ENCODE results near the gene JARID2.

Gene JARID2

GRCh38 chr6:15444081-15444731, 198.3 kb downstream of the JARID2 start:
- H3K4me3 ChIP-seq (ENCODE audit: low read depth, low read length), result no peak overlapping the region
- TF ChIP-seq, protein P1, sequence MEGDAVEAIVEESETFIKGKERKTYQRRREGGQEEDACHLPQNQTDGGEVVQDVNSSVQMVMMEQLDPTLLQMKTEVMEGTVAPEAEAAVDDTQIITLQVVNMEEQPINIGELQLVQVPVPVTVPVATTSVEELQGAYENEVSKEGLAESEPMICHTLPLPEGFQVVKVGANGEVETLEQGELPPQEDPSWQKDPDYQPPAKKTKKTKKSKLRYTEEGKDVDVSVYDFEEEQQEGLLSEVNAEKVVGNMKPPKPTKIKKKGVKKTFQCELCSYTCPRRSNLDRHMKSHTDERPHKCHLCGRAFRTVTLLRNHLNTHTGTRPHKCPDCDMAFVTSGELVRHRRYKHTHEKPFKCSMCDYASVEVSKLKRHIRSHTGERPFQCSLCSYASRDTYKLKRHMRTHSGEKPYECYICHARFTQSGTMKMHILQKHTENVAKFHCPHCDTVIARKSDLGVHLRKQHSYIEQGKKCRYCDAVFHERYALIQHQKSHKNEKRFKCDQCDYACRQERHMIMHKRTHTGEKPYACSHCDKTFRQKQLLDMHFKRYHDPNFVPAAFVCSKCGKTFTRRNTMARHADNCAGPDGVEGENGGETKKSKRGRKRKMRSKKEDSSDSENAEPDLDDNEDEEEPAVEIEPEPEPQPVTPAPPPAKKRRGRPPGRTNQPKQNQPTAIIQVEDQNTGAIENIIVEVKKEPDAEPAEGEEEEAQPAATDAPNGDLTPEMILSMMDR (IDR thresholded peaks at IDR 0.05; ENCODE audit: insufficient read depth, low read length, missing control alignments), result no peak
- no peak for DNase-seq (ENCODE audit: low read depth, low spot score)
- ChIA-PET CTCF (interaction anchor here (1.0 to 1.7 kb wide), 5 partner anchors 16 to 1311 kb away, joined by 3 to 4 read pairs (median 3); no protein-coding TSS in a partner anchor), POLR2A (interaction anchor here (0.6 kb wide), 1 partner anchor 26 kb away, joined by 3 read pairs; no protein-coding TSS in a partner anchor)

- CTCF ChIA-PET, result interaction anchor here (1.1 to 1.7 kb wide), 3 partner anchors 15 to 46 kb away, joined by 3 to 4 read pairs (median 4); no protein-coding TSS in a partner anchor
- no peak overlapping the region for H3K4me3 ChIP-seq (ENCODE audit: low read depth, low read length)
- POLR2A ChIA-PET, result no interaction called here
- no peak for DNase-seq (ENCODE audit: low read depth, low spot score)
- TF ChIP-seq, protein P1 (IDR thresholded peaks at IDR 0.05; ENCODE audit: insufficient read depth, low read length, missing control alignments), result no peak
Measured at GRCh38 chr6:15444881-15445280, 199.0 kb downstream of the JARID2 start.

- CTCF ChIA-PET, result no interaction called here
- no peak overlapping the region for H3K4me3 ChIP-seq (ENCODE audit: low read depth, low read length)
- DNase-seq (ENCODE audit: low read depth, low spot score), result no peak
- POLR2A ChIA-PET, result no interaction called here
- TF ChIP-seq, protein P1 (IDR thresholded peaks at IDR 0.05; ENCODE audit: insufficient read depth, low read length, missing control alignments), result no peak
Measured at GRCh38 chr6:15447546-15448267, 201.8 kb downstream of the JARID2 start.

GRCh38 chr6:15449011-15449410, 203.1 kb downstream of the JARID2 start:
- H3K4me3 ChIP-seq (ENCODE audit: low read depth, low read length), result no peak overlapping the region
- TF ChIP-seq, protein P1 (IDR thresholded peaks at IDR 0.05; ENCODE audit: insufficient read depth, low read length, missing control alignments), result no peak
- ChIA-PET POLR2A (no interaction called here), CTCF (interaction anchor here (1.0 kb wide), 1 partner anchor 8 kb away, joined by 3 read pairs; no protein-coding TSS in a partner anchor)
- no peak for DNase-seq (ENCODE audit: low read depth, low spot score)

DNA sequence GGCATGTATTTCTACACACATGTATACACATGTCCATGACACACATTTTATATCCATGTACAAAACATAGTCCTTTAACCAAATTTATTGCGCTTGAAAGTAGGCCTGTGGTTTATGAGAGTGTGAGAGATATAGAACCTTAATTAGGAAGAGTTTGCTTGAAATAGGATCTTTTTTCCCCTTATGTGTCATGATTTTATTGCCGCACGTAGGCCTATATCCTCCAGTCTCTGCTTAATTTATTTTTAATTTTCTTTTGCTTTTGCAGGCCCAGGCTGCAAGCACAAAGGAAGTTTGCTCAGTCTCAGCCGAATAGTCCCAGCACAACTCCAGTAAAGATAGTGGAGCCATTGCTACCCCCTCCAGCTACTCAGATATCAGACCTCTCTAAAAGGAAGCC, 205.9 kb downstream of the JARID2 start:
- TF ChIP-seq, protein P1 (IDR thresholded peaks at IDR 0.05; ENCODE audit: insufficient read depth, low read length, missing control alignments), result no peak
- no peak for DNase-seq (ENCODE audit: low read depth, low spot score)
- H3K4me3 ChIP-seq (ENCODE audit: low read depth, low read length), result no peak overlapping the region
- CTCF ChIA-PET, result no interaction called here
- POLR2A ChIA-PET, result no interaction called here

- CTCF ChIA-PET, result no interaction called here
- no peak overlapping the region for H3K4me3 ChIP-seq (ENCODE audit: low read depth, low read length)
- TF ChIP-seq, protein P1 (IDR thresholded peaks at IDR 0.05; ENCODE audit: insufficient read depth, low read length, missing control alignments), result no peak
- POLR2A ChIA-PET, result no interaction called here
- no peak for DNase-seq (ENCODE audit: low read depth, low spot score)
Measured at GRCh38 chr6:15452182-15452941, 206.5 kb downstream of the JARID2 start.
